Fibroblast of skin of right biceps (primary cell): ENCODE measurements around the gene EMP1.

ENCODE experiments used
- DNase-seq: peaks from one replicate; pipeline ENCODE4 v3.0.0-alpha.2; 2013

The EMP1 gene

DNA sequence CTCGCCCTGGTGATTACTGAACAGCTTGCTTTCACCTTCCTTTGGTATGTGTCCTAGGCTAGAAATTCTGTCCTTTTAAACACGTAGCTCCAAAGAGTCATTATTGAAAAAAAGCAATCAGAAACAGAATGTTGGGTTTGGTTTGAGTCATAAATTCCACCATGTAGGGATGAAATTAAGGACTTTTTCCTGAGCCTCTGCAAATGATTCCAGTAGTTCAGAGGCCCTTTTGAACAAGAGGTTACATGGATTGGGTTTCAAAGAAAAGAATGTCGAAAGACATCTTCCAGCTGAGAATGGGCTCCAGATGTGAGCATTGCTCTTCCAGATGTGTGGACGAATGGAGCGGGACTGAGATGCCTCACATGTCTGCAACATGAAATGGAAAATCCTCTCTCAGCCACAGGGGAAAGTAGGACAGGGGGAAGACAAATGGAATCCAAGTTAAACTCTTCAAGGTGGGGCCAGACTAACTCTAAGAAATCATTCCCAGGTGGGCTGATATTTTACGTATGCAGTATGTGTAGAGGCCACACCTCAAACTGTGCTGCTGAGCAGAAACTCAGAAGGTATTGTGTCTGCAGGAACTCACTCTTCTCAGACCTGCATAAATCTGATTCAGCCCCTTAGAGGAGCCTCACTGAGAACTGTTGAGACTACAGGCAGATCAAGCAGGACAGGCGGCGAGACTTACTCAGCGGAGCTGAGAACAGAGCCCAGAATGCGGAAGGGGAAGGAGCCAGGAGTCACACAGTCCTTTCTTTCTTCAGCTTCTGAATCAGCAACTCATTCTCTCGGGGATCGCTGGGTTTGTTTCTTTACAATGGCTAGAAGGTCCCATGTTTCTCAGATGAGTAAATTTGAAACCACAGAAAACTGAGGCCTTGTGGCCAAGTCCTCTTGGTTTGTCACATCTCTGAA is 23.3 kb upstream of the EMP1 start:
- peak; percentile 98 for DNase-seq

DNA sequence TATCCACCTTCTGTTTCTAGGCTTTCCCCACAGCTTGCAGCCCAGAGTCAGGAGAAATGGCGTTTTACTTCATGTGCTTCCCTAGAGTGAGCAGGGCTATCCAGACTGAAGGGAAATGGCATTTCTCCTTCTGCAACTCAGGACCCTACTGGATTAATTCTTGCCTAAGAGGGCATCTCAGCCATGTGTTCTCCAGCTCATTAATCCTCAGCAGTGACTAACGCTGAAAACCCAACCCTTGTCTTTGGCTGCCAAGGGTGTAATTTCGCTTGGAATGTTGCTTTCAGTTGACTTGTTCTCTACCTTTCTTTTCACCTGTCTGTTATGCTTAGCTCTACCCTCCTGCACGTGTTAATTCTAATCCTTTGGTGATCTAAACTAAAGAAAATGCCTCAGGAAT is 21.0 kb upstream of the EMP1 start:
- peak; percentile 73 for DNase-seq

DNA sequence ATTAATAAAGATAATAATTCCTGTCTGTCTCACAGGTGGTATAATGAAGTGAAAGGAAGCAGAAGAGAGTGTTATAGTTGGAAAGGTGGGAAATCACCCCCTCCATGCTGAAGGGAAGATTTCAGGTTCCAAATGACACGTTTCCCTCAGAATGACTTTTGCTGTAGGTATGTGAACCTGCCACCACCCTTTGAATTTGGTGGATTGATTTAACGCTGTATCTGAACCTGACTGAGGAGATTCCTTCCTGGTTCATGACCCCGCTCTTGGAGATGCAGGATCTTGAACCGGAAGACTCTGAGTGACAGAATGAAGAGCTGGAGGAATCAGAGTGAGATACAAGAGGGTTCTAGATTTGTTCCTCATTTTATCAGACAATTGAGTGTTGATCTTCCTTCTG is 20.3 kb upstream of the EMP1 start:
- no peak for DNase-seq

- DNase-seq = peak; percentile 61
These were observed 19.2 kb upstream of the EMP1 start for GRCh38 chr12:13177373-13177772.

- no peak for DNase-seq
These were observed 18.6 kb upstream of the EMP1 start for GRCh38 chr12:13177906-13178305.

DNA sequence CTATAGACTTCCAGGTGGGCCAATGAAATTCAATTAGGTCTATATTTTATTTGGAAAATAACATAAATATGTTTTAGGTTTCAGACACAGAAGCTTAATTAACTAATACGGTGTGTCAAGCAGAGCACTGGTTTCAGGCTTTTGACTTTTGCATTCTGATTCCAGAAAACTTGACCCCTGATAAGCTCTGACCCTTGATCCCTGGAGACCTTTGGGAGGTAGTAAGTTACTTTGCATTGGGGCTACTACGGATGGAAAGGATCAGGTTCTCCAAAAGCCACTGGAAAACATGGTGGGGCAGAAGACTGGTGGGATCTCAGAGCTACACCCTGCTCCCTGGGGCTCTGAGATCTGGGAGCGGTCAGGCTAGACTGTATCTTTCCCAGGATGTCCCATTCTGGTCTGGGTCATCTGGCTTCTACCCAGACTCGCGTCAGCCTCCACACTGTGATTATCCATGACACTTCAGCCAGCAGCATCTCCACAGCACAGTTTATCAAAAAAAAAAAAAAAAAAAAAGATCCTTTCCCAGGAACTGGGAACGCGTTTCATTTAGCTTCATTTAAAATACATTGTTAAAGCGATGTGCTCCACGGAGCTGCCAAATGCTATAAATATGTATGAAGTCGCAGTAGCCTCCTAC is 17.8 kb upstream of the EMP1 start:
- no peak for DNase-seq

DNA sequence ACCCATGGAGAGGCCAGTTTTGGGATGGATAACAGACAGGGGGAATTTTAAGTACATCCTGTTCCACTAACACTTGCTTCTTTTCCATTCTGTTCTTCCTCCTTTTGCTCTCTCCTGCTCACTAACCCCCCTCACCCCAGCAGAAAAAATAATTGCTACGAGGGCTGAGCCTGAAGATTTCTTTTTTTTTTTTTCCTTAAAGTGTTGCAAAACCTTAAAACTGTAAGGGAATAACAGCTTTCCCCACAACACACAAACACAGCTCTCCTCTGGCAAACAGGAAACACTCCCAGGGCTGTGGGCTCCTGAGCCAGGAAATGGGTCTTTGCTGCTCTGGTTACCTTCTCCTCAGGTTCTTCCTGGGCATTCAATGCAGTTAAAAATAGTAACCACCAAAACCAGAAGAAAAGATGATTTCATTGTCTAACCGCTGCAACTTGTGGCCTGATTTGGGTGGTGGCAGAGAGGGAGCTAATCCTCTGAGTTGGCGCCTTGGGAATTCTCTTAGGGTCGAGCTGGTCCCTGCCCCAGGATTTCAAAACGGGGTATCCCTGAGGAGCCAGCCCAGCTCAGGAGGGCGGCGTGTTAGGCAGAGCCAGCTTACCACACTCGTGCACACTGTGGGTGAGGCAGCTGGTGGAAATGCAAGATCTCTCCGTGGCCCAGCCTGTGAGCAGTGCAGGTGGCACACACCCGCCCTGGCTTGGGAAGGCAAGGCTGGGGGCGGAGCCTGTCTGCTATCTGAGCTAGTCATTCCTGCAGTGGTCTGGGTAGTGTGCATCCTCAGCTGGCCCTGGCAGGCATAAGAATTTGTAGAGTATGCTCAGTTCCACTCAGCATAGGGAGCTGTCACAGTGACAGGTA is 17.1 kb upstream of the EMP1 start:
- no peak for DNase-seq

DNA sequence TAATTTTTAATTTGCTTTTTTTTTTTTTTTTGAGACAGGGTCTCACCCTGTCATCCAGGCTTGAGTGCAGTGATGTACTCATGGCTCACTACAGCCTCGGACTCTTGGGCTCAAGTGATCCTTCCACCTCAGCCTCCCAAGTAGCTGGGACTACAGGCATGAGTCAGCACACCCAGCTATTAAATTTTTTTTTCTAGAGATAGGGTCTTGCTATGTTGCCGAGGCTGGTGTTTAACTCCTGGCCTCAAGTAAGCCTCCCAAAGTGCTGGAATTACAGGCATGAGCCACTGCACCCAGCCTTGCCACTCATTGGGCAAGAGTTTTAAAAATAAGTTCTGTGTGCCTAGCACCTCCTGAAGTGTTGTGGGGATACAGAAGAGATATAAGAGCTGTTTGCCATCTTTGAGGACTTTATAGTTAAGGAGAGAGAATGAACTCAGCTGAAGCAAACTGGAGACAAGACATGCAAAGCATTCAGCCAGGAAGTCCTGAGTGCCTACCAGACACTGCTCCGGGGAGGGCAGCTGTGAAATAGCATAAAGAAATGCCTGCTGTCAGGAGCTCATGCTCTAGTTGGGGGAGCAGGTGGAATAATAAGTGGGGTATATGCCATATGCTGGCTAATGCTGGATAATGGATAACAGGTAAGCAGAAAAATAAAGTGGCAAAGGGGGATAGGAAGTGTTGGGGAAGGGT is 15.0 kb upstream of the EMP1 start:
- no peak for DNase-seq

GRCh38 chr12:13182881-13183280 is 13.6 kb upstream of the EMP1 start:
- DNase-seq = no peak

GRCh38 chr12:13183620-13184019 is 12.9 kb upstream of the EMP1 start:
- peak; percentile 57 for DNase-seq

- DNase-seq = no peak
These were observed 10.2 kb upstream of the EMP1 start for GRCh38 chr12:13186302-13186701.

GRCh38 chr12:13187399-13187798 is 9.1 kb upstream of the EMP1 start:
- peak; percentile 90 for DNase-seq

DNA sequence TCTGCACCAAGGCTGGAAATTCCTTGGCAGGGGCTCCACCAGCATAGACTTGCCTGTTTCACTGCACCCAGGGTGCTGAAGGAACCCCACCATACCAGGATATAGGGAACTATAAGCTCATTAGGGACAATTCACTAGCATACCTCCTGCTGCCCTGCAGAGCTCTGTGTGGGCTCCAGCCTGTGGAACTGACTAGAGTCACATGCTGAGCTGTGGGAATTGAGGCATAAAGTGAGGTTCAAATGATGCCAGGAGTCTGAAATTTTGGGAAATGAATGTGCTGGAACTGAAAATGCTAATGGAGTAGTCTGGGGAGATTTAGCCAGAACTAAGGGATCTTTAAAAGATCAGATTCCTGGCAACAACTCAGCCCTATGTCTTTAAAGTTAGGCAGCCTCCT is 7.3 kb upstream of the EMP1 start:
- DNase-seq = no peak

- no peak for DNase-seq
These were observed 6.3 kb upstream of the EMP1 start for GRCh38 chr12:13190275-13190674.

- DNase-seq = no peak
These were observed 3.8 kb upstream of the EMP1 start for GRCh38 chr12:13192719-13193118.

DNA sequence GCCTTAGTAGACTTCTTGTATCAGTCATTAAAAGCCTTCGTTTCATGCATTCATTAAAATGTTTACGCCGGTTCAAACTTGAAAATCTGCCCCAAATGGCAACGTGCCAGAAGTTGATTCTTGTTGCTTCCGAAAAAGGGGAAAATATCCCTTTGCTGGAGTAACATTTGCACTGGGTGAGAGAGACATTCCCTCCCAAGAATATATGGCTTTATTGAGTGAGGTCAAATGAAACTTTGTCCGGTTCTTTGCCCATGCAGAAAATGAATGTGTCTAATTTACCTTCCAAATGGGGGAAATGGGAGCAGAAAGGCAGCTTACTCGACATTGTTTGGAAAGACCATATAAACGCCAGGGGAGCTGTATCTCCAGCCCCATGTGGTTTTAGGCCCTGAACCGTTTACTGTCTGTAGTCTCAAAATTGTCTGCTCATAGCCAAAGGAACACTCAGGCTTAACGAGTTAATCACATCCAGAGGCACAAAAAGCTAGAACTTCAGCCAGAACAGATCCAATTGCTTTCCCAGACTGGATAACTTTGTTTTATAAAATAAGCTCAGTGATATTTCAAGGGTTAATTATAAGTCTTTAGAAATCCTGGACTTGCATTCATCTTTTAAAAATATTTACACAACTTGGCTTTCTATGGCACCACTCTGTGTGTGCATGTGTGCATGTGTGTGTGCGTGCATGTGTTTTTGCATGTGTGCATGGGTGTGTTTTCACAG is 2.9 kb upstream of the EMP1 start:
- no peak for DNase-seq

GRCh38 chr12:13194401-13195110 is 2.0 kb upstream of the EMP1 start:
- no peak for DNase-seq

- DNase-seq = peak; percentile 77
These were observed 1.3 kb upstream of the EMP1 start for GRCh38 chr12:13195250-13195649.

GRCh38 chr12:13195785-13196129 is 769 bp upstream of the EMP1 start:
- DNase-seq = peak; percentile 65

GRCh38 chr12:13197032-13197431 is 506 bp downstream of the EMP1 start:
- DNase-seq = no peak

DNA sequence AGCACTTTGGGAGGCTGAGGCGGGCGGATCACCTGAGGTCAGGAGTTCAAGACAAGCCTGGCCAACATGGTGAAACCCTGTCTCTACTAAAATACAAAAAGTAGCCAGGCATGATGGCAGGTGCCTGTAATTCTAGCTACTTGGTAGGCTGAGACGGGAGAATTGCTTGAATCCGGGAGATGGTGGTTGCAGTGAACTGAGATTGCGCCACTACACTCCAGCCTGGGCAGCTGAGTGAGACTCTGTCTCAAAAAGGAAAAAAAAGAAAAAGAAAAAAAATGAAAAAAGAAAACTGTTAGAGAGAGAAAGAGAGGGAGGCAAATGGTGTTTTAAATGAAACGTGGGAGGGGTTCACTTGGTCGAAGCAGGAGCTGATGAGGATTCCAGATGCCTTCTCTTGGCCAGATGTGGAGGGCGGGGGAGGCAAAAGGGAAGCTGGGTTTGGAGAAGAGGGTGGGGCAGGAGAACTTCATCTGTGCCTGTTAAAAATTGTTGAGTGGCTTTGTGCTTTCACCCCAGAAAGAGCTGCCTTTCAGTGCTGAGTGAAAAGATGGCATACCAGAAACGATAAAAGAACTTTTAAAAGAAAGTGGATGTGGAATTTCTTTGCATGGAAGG is 1.1 kb downstream of the EMP1 start:
- no peak for DNase-seq
